T47D (cell line): ENCODE measurements around the gene PPM1F.
"Not testable (repeated sequence)": the region's sequence is repeated elsewhere in the genome, so short reads cannot be mapped to it uniquely, and the experiment has no call there.

Experiments
- DNase-seq, 2 experiments: peaks; one replicate each; pipeline versions ENCODE4 v3.0.0 to v3.0.0-alpha.2; 2011 to 2012; ENCODE audit warnings: low read depth in 1 of 2, low spot score in 1 of 2
- JUND ChIP-seq: IDR thresholded peaks from 2 replicates; pipeline ENCODE4 v1.6.1; 2012; ENCODE audit warnings: low read depth
- in situ Hi-C: cut with HindIII; loops from 2 replicates; pipeline ENCODE4 v1.10.0; 2016; ENCODE audit warnings: low sequenced_read_pairs, low pct_unique_long_range_greater_than_20kb

Gene PPM1F

GRCh38 chr22:21948824-21949568 is 3.7 kb downstream of the PPM1F start:
- in situ Hi-C loops, result no loop called here
- TF ChIP-seq JUND, result no peak
- no peak for DNase-seq

- DNase-seq, result no peak
- in situ Hi-C loops, result no loop called here
- no peak for TF ChIP-seq JUND
These were observed 4.3 kb downstream of the PPM1F start for GRCh38 chr22:21948390-21948789.

GRCh38 chr22:21947040-21948014 is 5.3 kb downstream of the PPM1F start:
- DNase-seq, result no peak
- no peak for TF ChIP-seq JUND
- in situ Hi-C loops, result no loop called here

GRCh38 chr22:21946262-21946925 is 6.3 kb downstream of the PPM1F start:
- DNase-seq, result no peak
- in situ Hi-C loops, result no loop called here
- TF ChIP-seq JUND, result no peak

- no peak for DNase-seq
- TF ChIP-seq JUND, result no peak
- in situ Hi-C loops, result no loop called here
These were observed 7.0 kb downstream of the PPM1F start for GRCh38 chr22:21945453-21946261.

GRCh38 chr22:21944871-21945270 is 7.8 kb downstream of the PPM1F start:
- TF ChIP-seq JUND, result no peak
- no peak for DNase-seq
- in situ Hi-C loops, result no loop called here

- DNase-seq, result no peak
- no peak for TF ChIP-seq JUND
- in situ Hi-C loops, result no loop called here
These were observed 8.8 kb downstream of the PPM1F start for GRCh38 chr22:21943571-21944448.

- in situ Hi-C loops, result no loop called here
- no peak for DNase-seq
- no peak for TF ChIP-seq JUND
These were observed 10.0 kb downstream of the PPM1F start for GRCh38 chr22:21942407-21943343.

GRCh38 chr22:21941921-21942320 is 10.7 kb downstream of the PPM1F start:
- in situ Hi-C loops, result no loop called here
- no peak for DNase-seq
- no peak for TF ChIP-seq JUND

- no peak for DNase-seq
- in situ Hi-C loops, result no loop called here
These were observed 12.1 kb downstream of the PPM1F start for GRCh38 chr22:21940521-21940920.

GRCh38 chr22:21939935-21940334 is 12.7 kb downstream of the PPM1F start:
- in situ Hi-C loops, DNase-seq: not testable (repeated sequence)

More at GRCh38 chr22:21940521-21940920, 12.1 kb downstream of the PPM1F start:
- TF ChIP-seq JUND, result no peak
